Neural progenitor cell (in vitro differentiated cells): ENCODE measurements around the gene GPR107.

Experiments
- EZH2 ChIP-seq: fragments of 200-600 bp; sonication (generic); IDR thresholded peaks from 2 replicates; pipeline ENCODE4 v1.6.1; 2017; ENCODE audit warnings: antibody characterized with exemption, mild to moderate bottlenecking, moderate library complexity
- TF ChIP-seq, protein P1 (sequence below): fragments of 200-600 bp; sonication (generic); IDR thresholded peaks from 2 replicates; pipeline ENCODE4 v1.5.1; 2017; ENCODE audit warnings: antibody characterized with exemption, mild to moderate bottlenecking

DNA sequence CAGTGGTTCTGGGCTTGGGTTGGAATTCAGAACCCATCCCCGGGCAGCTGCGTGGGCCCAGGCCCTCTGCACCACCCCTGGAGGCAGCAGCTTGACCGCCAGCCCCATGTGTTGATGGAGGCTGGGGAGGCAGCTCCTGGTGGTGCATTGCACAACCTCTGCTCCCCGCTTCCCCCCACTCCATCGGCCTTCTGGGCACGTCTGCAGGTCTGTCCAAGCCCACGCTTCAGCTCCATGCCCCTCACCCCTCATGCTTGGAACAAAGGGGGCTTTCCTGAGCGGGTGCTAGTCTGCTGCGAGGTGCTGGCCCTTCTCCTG lies 119.9 kb downstream of the GPR107 start:
- TF ChIP-seq, protein P1, sequence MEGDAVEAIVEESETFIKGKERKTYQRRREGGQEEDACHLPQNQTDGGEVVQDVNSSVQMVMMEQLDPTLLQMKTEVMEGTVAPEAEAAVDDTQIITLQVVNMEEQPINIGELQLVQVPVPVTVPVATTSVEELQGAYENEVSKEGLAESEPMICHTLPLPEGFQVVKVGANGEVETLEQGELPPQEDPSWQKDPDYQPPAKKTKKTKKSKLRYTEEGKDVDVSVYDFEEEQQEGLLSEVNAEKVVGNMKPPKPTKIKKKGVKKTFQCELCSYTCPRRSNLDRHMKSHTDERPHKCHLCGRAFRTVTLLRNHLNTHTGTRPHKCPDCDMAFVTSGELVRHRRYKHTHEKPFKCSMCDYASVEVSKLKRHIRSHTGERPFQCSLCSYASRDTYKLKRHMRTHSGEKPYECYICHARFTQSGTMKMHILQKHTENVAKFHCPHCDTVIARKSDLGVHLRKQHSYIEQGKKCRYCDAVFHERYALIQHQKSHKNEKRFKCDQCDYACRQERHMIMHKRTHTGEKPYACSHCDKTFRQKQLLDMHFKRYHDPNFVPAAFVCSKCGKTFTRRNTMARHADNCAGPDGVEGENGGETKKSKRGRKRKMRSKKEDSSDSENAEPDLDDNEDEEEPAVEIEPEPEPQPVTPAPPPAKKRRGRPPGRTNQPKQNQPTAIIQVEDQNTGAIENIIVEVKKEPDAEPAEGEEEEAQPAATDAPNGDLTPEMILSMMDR = no peak
- no peak for TF ChIP-seq EZH2
